Measurements from ENCODE around the gene TYSND1. TPM values are rescaled to one million over a fixed set of nuclear protein-coding genes. Genes with fewer than 3 reads are reported as not detected.

Gene TYSND1
- total RNA-seq, 1 donor from 2014 or later = 11.9 TPM

GRCh38 chr10:70135684-70136083, 10.8 kb downstream of the TYSND1 start:
- H3K27me3 ChIP-seq (ENCODE audit: control insufficient read depth, insufficient read depth, low read length) = no peaks in the 10 kb centered on the region
- no peak for DNase-seq (ENCODE audit: low read depth)
- H3K4me3 ChIP-seq (ENCODE audit: low read depth, low read length) = no peak overlapping the region
- no peaks in the 10 kb centered on the region for H3K36me3 ChIP-seq (ENCODE audit: control insufficient read depth, insufficient read depth, low read length)
- TF ChIP-seq, protein P1, sequence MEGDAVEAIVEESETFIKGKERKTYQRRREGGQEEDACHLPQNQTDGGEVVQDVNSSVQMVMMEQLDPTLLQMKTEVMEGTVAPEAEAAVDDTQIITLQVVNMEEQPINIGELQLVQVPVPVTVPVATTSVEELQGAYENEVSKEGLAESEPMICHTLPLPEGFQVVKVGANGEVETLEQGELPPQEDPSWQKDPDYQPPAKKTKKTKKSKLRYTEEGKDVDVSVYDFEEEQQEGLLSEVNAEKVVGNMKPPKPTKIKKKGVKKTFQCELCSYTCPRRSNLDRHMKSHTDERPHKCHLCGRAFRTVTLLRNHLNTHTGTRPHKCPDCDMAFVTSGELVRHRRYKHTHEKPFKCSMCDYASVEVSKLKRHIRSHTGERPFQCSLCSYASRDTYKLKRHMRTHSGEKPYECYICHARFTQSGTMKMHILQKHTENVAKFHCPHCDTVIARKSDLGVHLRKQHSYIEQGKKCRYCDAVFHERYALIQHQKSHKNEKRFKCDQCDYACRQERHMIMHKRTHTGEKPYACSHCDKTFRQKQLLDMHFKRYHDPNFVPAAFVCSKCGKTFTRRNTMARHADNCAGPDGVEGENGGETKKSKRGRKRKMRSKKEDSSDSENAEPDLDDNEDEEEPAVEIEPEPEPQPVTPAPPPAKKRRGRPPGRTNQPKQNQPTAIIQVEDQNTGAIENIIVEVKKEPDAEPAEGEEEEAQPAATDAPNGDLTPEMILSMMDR (IDR thresholded peaks at IDR 0.05; ENCODE audit: insufficient read depth, low read length, poor library complexity, severe bottlenecking) = no peak

- DNase-seq (ENCODE audit: low read depth) = no peak
- no peaks in the 10 kb centered on the region for H3K36me3 ChIP-seq (ENCODE audit: control insufficient read depth, insufficient read depth, low read length)
- TF ChIP-seq, protein P1 (IDR thresholded peaks at IDR 0.05; ENCODE audit: insufficient read depth, low read length, poor library complexity, severe bottlenecking) = no peak
- H3K4me3 ChIP-seq (ENCODE audit: low read depth, low read length) = no peak overlapping the region
- H3K27me3 ChIP-seq (ENCODE audit: control insufficient read depth, insufficient read depth, low read length) = no peaks in the 10 kb centered on the region
Measured at GRCh38 chr10:70135046-70135445, 11.5 kb downstream of the TYSND1 start.

- TF ChIP-seq, protein P1 (IDR thresholded peaks at IDR 0.05; ENCODE audit: insufficient read depth, low read length, poor library complexity, severe bottlenecking) = peak; percentile 2
- DNase-seq (ENCODE audit: low read depth) = no peak
Measured at GRCh38 chr10:70132098-70133029, 14.1 kb downstream of the TYSND1 start, which contains the start of gene AIFM2. Gene AIFM2, minus strand, starts transcription at chr10:70132825. Its CDS starts 8,741 bp downstream, at chr10:70124084.

DNA sequence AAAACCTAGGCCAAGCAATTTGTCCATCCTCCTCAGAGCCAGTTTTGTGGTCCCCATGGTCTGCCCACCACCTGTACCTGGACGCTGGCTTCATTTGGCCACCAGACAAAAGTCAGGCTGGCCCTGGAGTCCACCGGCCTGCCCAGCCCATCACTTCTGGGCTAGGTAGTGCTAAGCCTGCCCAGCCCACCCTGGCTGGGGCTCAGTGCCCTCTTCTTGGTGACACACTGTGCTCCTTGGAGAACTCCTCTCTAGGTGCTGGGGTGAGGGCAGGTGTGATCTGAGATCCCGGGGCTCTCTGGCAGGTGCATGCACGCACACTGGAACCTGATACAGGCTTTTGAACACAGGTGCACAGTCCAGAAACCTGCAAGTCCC, 15.0 kb downstream of the TYSND1 start:
- TF ChIP-seq, protein P1 (IDR thresholded peaks at IDR 0.05; ENCODE audit: insufficient read depth, low read length, poor library complexity, severe bottlenecking) = no peak
- Histone ChIP-seq H3K27me3 (ENCODE audit: control insufficient read depth, insufficient read depth, low read length) (no peaks in the 10 kb centered on the region), H3K4me3 (ENCODE audit: low read depth, low read length) (no peak overlapping the region)

More at GRCh38 chr10:70132098-70133029, 14.1 kb downstream of the TYSND1 start, which contains the start of gene AIFM2:
- H3K36me3 ChIP-seq (ENCODE audit: control insufficient read depth, insufficient read depth, low read length) = no peaks in the 10 kb centered on the region
- H3K27me3 ChIP-seq (ENCODE audit: control insufficient read depth, insufficient read depth, low read length) = no peaks in the 10 kb centered on the region
- peak within 1 kb of the TSS; percentile 53 for H3K4me3 ChIP-seq (ENCODE audit: low read depth, low read length)

GRCh38 chr10:70130878-70131559, 15.5 kb downstream of the TYSND1 start:
- Histone ChIP-seq H3K36me3 (ENCODE audit: control insufficient read depth, insufficient read depth, low read length) (no peaks in the 10 kb centered on the region), H3K4me3 (ENCODE audit: low read depth, low read length) (no peak overlapping the region), H3K27me3 (ENCODE audit: control insufficient read depth, insufficient read depth, low read length) (no peaks in the 10 kb centered on the region)
- TF ChIP-seq, protein P1 (IDR thresholded peaks at IDR 0.05; ENCODE audit: insufficient read depth, low read length, poor library complexity, severe bottlenecking) = no peak
- no peak for DNase-seq (ENCODE audit: low read depth)

More for the DNA sequence above, 15.0 kb downstream of the TYSND1 start:
- no peak for DNase-seq (ENCODE audit: low read depth)
- no peaks in the 10 kb centered on the region for H3K36me3 ChIP-seq (ENCODE audit: control insufficient read depth, insufficient read depth, low read length)

Measured in kidney epithelial cell (primary cell).